CD4-positive, alpha-beta memory T cell (primary cell): ENCODE measurements around the gene POLDIP3. TPM values are rescaled to one million over a fixed set of nuclear protein-coding genes. Genes with fewer than 3 reads are reported as not detected.

ENCODE experiments used
- CTCF ChIA-PET: fragments of 350-600 bp; sonication (Branson Sonifier 250); formaldehyde crosslinking; loops from one replicate; lab custom pipeline; 2021; ENCODE audit warnings: inconsistent platforms; ENCODE audit not compliant: partially characterized antibody; lab: Charles Lee
- POLR2A ChIA-PET: fragments of 350-600 bp; sonication (Branson Sonifier 250); formaldehyde crosslinking; loops from one replicate; lab custom pipeline; 2021; ENCODE audit not compliant: partially characterized antibody; lab: Charles Lee
- DNase-seq, 5 donors: peaks; one replicate each; pipeline versions ENCODE4 v3.0.0 to v3.0.0-alpha.2; 2020 to 2022; ENCODE audit warnings: mixed read lengths in 1 of 5
- H3K27ac ChIP-seq: one replicate; pipeline ENCODE4 v1.7.0; 2013; ENCODE audit warnings: low read depth, low read length
- H3K27me3 ChIP-seq: 2 replicates; pipeline ENCODE4 v1.7.0; 2013; ENCODE audit warnings: mild to moderate bottlenecking, low read length, moderate library complexity; ENCODE audit not compliant: insufficient read depth
- H3K36me3 ChIP-seq: 2 replicates; pipeline ENCODE4 v1.7.0; 2013; ENCODE audit warnings: mild to moderate bottlenecking, low read length, moderate library complexity; ENCODE audit not compliant: insufficient read depth
- H3K4me1 ChIP-seq: 2 replicates; pipeline ENCODE4 v1.7.0; 2013; ENCODE audit warnings: mild to moderate bottlenecking, low read length, moderate library complexity; ENCODE audit not compliant: insufficient read depth
- H3K4me3 ChIP-seq, 2 donors: one replicate each; pipeline ENCODE4 v1.7.0; 2013; ENCODE audit warnings: low read length in 2 of 2, mild to moderate bottlenecking in 1 of 2
- H3K9me3 ChIP-seq, 2 donors: one replicate each; pipeline ENCODE4 v1.7.0; 2013; ENCODE audit warnings: low read length in 2 of 2, control low read depth in 1 of 2; ENCODE audit not compliant: control insufficient read depth in 1 of 2
- H3K27ac Mint-ChIP-seq, 7 donors: one replicate each; pipeline ENCODE4 v1.8.0; 2020 to 2021; ENCODE audit warnings: mixed read lengths in 7 of 7, mild to moderate bottlenecking in 6 of 7, inconsistent platforms in 3 of 7, moderate library complexity in 3 of 7
- H3K27me3 Mint-ChIP-seq, 2 donors: one replicate each; pipeline ENCODE4 v1.8.0; 2020 to 2021; ENCODE audit warnings: mixed read lengths in 2 of 2
- H3K36me3 Mint-ChIP-seq, 2 donors: one replicate each; pipeline ENCODE4 v1.8.0; 2020 to 2021; ENCODE audit warnings: mixed read lengths in 2 of 2, inconsistent platforms in 1 of 2, mild to moderate bottlenecking in 1 of 2
- H3K4me1 Mint-ChIP-seq, 4 donors: one replicate each; pipeline ENCODE4 v1.8.0; 2020 to 2021; ENCODE audit warnings: mixed read lengths in 4 of 4, mild to moderate bottlenecking in 1 of 4
- H3K4me3 Mint-ChIP-seq, 8 donors: one replicate each; pipeline ENCODE4 v1.8.0; 2020 to 2021; ENCODE audit warnings: mixed read lengths in 8 of 8, mild to moderate bottlenecking in 7 of 8, moderate library complexity in 6 of 8, inconsistent platforms in 3 of 8
- H3K9me3 Mint-ChIP-seq, 8 donors: one replicate each; pipeline ENCODE4 v1.8.0; 2020 to 2021; ENCODE audit warnings: mixed read lengths in 8 of 8, mild to moderate bottlenecking in 5 of 8, inconsistent platforms in 3 of 8, moderate library complexity in 1 of 8
- intact Hi-C: fragments of 100-400 bp; cut with micrococcal nuclease; formaldehyde crosslinking; loops from one replicate; pipeline ENCODE4 v1.15.1; 2023
- polyA plus RNA-seq, 2 donors: library from polyadenylated mRNA; unstranded; fragments of 300-500 nt; fragmentation: Illumina TruSeq; gene quantifications; one replicate each; pipeline ENCODE4 v1.2.3, GENCODE V29; 2021
- total RNA-seq, 2 experiments: library from RNA; stranded (reverse); gene quantifications; one replicate each; pipeline ENCODE4 v1.2.3, GENCODE V29; 2021

The POLDIP3 gene
- total RNA-seq (10 to 100 TPM; 80.6 to 82.3 TPM), polyA plus RNA-seq (10 to 100 TPM; 66.1 to 74.9 TPM)

DNA sequence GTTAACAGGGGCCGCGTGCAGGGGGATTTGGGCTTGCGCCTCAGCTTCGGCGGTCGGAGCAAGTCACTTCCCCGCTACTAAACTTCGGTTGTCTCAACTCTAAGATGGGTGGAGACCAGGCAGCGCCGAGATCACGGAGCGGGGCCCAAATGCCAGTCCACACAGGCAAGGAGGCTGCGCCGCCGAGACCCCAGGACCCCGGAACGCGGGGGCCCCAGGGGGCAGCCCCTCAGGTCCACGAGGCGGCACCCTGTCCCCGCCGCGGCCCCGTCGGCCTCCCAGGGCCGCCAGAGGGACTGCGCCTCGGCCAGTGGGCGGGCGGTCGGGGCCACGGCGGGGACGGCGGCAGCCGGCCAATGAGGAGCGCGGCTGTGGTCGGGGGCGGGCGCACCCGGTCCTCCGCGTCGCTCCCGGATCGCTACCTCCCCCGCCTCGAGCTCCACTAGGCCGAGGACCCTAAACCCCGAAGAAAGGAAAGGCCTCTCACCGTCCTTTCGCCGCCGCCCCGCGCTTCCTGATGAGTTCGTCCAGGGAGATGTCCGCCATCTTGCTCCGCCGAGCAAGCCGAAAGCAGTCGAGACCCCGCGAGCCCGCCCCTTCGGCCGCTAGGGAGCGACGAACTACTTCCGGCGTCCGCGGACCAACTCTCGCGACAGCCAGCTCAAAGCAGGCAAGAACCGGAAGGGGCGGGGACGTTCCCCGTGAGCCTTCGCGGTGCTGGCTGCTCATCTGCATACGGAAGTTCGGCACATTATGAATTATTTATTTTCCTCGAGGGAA lies at the start of gene POLDIP3:
POLDIP3 (minus strand) TSS at position 572 of the 780 bp plus-strand sequence; CDS start at position 546, 26 bp downstream.
- peak; percentile 99 for DNase-seq
- POLR2A ChIA-PET = interaction anchor here (0.6 to 3.9 kb wide), 26 partner anchors 8 to 917 kb away, joined by 3 to 59 read pairs (median 5); partner anchors contain the start of genes ARFGAP3, CYB5R3, NDUFA6 and SREBF2
- CTCF ChIA-PET = no interaction called here
- H3K36me3 ChIP-seq = no peaks in the 10 kb centered on the region
- H3K4me1 Mint-ChIP-seq = peaks cover 35 to 70% (median 47%) of the 10 kb centered on the region in 4 donors
- H3K27me3 ChIP-seq = no peaks in the 10 kb centered on the region
- H3K27ac Mint-ChIP-seq = peak within 1 kb of the TSS; percentile 99 to 100 (median 100)
- H3K36me3 Mint-ChIP-seq = peaks cover 8 to 39% of the 10 kb centered on the region in 2 donors
- intact Hi-C loops = loop anchor here (1.0 to 10.0 kb wide), 5 partner anchors 32 to 540 kb away; partner anchors contain the start of genes CYB5R3, NAGA, PACSIN2 and PHETA2
- no peaks in the 10 kb centered on the region for H3K27me3 Mint-ChIP-seq
- H3K4me3 Mint-ChIP-seq = peak within 1 kb of the TSS; percentile 88 to 98 (median 96)
- peaks cover 54% of the 10 kb centered on the region for H3K4me1 ChIP-seq
- H3K4me3 ChIP-seq = peak within 1 kb of the TSS; percentile 74 to 84
- H3K27ac ChIP-seq = peak within 1 kb of the TSS; percentile 90
- peaks cover 0 to 5% (median 0%) of the 10 kb centered on the region in 8 donors for H3K9me3 Mint-ChIP-seq
- no peaks in the 10 kb centered on the region for H3K9me3 ChIP-seq

DNA sequence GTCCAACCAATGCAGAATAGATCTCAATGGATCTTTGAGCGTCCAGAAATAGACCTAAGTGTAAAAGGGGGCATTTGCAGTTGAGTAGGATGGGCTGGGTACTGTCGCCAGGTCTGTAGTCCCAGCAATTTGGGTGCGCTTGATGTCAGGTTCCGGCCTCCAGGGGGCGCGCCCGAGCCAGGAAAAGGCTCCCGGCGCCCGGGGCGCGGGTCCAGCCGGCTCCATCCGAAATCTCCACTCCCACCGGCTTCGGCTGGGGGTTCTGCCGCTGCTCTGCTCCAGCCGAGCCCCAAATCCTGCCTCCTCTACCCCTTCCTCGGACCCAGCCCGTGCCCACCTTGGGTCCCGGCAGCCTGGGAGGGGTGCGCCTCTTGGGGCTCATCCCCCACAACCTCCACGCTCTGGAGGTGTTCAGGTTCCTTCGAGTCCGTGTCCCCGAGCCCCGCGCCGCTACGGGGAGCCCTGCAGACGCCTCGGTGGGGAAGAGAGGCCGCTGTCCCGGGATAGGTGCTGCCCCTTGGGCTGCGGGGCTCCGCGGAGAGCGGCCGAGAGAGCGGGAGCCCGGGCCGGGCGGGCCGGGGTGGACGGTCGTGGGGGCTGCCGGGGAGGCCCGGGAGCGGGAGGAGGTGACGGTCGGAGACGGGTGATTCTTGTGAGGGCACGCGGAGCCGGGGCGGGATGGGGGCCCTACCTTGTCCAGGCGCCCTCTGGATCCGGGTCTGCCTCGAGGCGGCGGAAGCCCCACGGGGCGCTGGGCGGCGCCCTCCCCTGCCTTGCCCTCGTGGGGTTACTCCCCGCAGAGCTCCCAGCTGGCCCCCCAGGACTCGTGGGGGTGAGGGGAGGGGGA lies 47.5 kb upstream of the POLDIP3 start:
- intact Hi-C loops = no loop called here
- peak overlapping the region in 1 of 7 donors; percentile 19 for H3K27ac Mint-ChIP-seq
- no peaks in the 10 kb centered on the region for H3K27me3 ChIP-seq
- ChIA-PET POLR2A (no interaction called here), CTCF (interaction anchor here (0.6 to 1.8 kb wide), 8 partner anchors 8 to 349 kb away, joined by 3 to 7 read pairs (median 4); partner anchors contain the start of gene CYB5R3)
- H3K4me1 Mint-ChIP-seq = peaks cover 0 to 8% (median 4%) of the 10 kb centered on the region in 4 donors
- peak overlapping the region; percentile 17 to 77 (median 68) for H3K4me3 Mint-ChIP-seq
- no peaks in the 10 kb centered on the region for H3K9me3 ChIP-seq
- H3K36me3 ChIP-seq = no peaks in the 10 kb centered on the region
- peak overlapping the region in 1 of 2 donors; percentile 47 for H3K4me3 ChIP-seq
- peak; percentile 70 to 81 (median 77) for DNase-seq
- H3K4me1 ChIP-seq = peaks cover 5% of the 10 kb centered on the region
- no peaks in the 10 kb centered on the region for H3K36me3 Mint-ChIP-seq
- no peaks in the 10 kb centered on the region for H3K9me3 Mint-ChIP-seq
- peaks cover 0 to 2% of the 10 kb centered on the region in 2 donors for H3K27me3 Mint-ChIP-seq
- H3K27ac ChIP-seq = no peak overlapping the region

GRCh38 chr22:42656578-42656977 lies 41.9 kb upstream of the POLDIP3 start:
- no peak for DNase-seq
- no peak overlapping the region for H3K4me3 ChIP-seq
- no peaks in the 10 kb centered on the region for H3K36me3 ChIP-seq
- H3K27me3 Mint-ChIP-seq = peaks cover 2 to 3% of the 10 kb centered on the region in 2 donors
- H3K4me1 ChIP-seq = no peaks in the 10 kb centered on the region
- CTCF ChIA-PET = no interaction called here
- H3K27ac ChIP-seq = no peak overlapping the region
- no peaks in the 10 kb centered on the region for H3K27me3 ChIP-seq
- no peaks in the 10 kb centered on the region for H3K9me3 Mint-ChIP-seq
- H3K36me3 Mint-ChIP-seq = no peaks in the 10 kb centered on the region
- no peak overlapping the region for H3K4me3 Mint-ChIP-seq
- intact Hi-C loops = no loop called here
- H3K4me1 Mint-ChIP-seq = no peaks in the 10 kb centered on the region
- no peaks in the 10 kb centered on the region for H3K9me3 ChIP-seq
- no peak overlapping the region for H3K27ac Mint-ChIP-seq
- POLR2A ChIA-PET = no interaction called here

GRCh38 chr22:42655693-42656092 lies 41.0 kb upstream of the POLDIP3 start:
- no peak for DNase-seq
- no peaks in the 10 kb centered on the region for H3K36me3 Mint-ChIP-seq
- H3K27me3 Mint-ChIP-seq = peaks cover 2 to 3% of the 10 kb centered on the region in 2 donors
- intact Hi-C loops = no loop called here
- Histone ChIP-seq H3K27me3 (no peaks in the 10 kb centered on the region), H3K9me3 (no peaks in the 10 kb centered on the region), H3K4me1 (no peaks in the 10 kb centered on the region), H3K27ac (no peak overlapping the region), H3K36me3 (no peaks in the 10 kb centered on the region), H3K4me3 (no peak overlapping the region)
- ChIA-PET CTCF (interaction anchor here (1.0 kb wide), 1 partner anchor 11 kb away, joined by 3 read pairs; no protein-coding TSS in a partner anchor), POLR2A (no interaction called here)
- no peaks in the 10 kb centered on the region for H3K4me1 Mint-ChIP-seq
- no peak overlapping the region for H3K27ac Mint-ChIP-seq
- H3K4me3 Mint-ChIP-seq = no peak overlapping the region
- no peaks in the 10 kb centered on the region for H3K9me3 Mint-ChIP-seq

- Histone ChIP-seq H3K27me3 (no peaks in the 10 kb centered on the region), H3K9me3 (no peaks in the 10 kb centered on the region), H3K4me1 (peaks cover 4% of the 10 kb centered on the region), H3K4me3 (no peak overlapping the region), H3K36me3 (no peaks in the 10 kb centered on the region), H3K27ac (no peak overlapping the region)
- POLR2A ChIA-PET = interaction anchor here (0.9 kb wide), 1 partner anchor 10 kb away, joined by 4 read pairs; no protein-coding TSS in a partner anchor
- no peak for DNase-seq
- H3K36me3 Mint-ChIP-seq = no peaks in the 10 kb centered on the region
- no peaks in the 10 kb centered on the region for H3K4me1 Mint-ChIP-seq
- no peak overlapping the region for H3K27ac Mint-ChIP-seq
- H3K9me3 Mint-ChIP-seq = no peaks in the 10 kb centered on the region
- H3K4me3 Mint-ChIP-seq = no peak overlapping the region
- intact Hi-C loops = no loop called here
- peaks cover 2 to 3% of the 10 kb centered on the region in 2 donors for H3K27me3 Mint-ChIP-seq
- CTCF ChIA-PET = interaction anchor here (2.1 kb wide), 1 partner anchor 9 kb away, joined by 7 read pairs; no protein-coding TSS in a partner anchor
Measured at GRCh38 chr22:42654436-42655073, 39.9 kb upstream of the POLDIP3 start.

DNA sequence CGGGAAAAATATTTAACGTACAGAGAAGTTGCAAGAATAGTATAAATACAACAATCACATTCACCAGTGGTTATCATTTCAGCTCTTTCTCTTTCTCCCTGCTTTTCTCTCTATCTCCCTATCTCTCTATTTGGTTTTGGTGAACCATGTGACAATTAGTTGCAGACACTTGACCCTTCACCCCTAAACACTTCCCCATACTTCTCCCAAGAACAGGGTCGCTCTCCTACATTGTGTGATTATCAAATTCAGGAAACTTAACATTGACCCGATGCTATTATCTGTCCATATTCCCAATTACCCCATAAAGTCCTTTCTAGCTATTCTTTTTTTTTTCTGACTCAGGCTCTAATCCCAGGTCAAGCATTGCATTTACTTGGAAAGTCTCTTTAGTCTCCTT lies 39.3 kb upstream of the POLDIP3 start:
- intact Hi-C loops = no loop called here

More for the DNA sequence above, 39.3 kb upstream of the POLDIP3 start:
- H3K9me3 ChIP-seq = no peaks in the 10 kb centered on the region
- no peaks in the 10 kb centered on the region for H3K36me3 ChIP-seq
- no peaks in the 10 kb centered on the region for H3K4me1 Mint-ChIP-seq
- H3K4me3 ChIP-seq = no peak overlapping the region
- peak overlapping the region in 1 of 8 donors; percentile 55 for H3K4me3 Mint-ChIP-seq
- no peaks in the 10 kb centered on the region for H3K27me3 ChIP-seq
- no peak overlapping the region for H3K27ac ChIP-seq
- no peak for DNase-seq
- POLR2A ChIA-PET = interaction anchor here (0.9 to 1.9 kb wide), 2 partner anchors 10 to 40 kb away, joined by 4 to 7 read pairs; partner anchors contain the start of gene POLDIP3
- H3K9me3 Mint-ChIP-seq = no peaks in the 10 kb centered on the region
- H3K4me1 ChIP-seq = peaks cover 5% of the 10 kb centered on the region
- H3K27ac Mint-ChIP-seq = peak overlapping the region in 1 of 7 donors; percentile 11
- H3K27me3 Mint-ChIP-seq = peaks cover 2 to 3% of the 10 kb centered on the region in 2 donors
- CTCF ChIA-PET = interaction anchor here (2.1 kb wide), 1 partner anchor 9 kb away, joined by 7 read pairs; no protein-coding TSS in a partner anchor
- no peaks in the 10 kb centered on the region for H3K36me3 Mint-ChIP-seq
